GM12874 (cell line): ENCODE data around the gene RHCE.

Experiments used
- CTCF ChIP-seq: IDR thresholded peaks from 2 replicates; pipeline ENCODE4 v1.5.1; 2011; ENCODE audit warnings: low read depth, mild to moderate bottlenecking, control low read depth, low read length, moderate library complexity; ENCODE audit not compliant: insufficient read depth

Gene RHCE

GRCh38 chr1:25458541-25459298, 38.1 kb upstream of the RHCE start:
- TF ChIP-seq CTCF, result no peak

- no peak for TF ChIP-seq CTCF
Observed at GRCh38 chr1:25456502-25456901, 35.9 kb upstream of the RHCE start.

GRCh38 chr1:25451908-25452307, 31.3 kb upstream of the RHCE start:
- TF ChIP-seq CTCF, result no peak

GRCh38 chr1:25450891-25451290, 30.3 kb upstream of the RHCE start:
- no peak for TF ChIP-seq CTCF

GRCh38 chr1:25447547-25447946, 26.9 kb upstream of the RHCE start:
- TF ChIP-seq CTCF, result no peak

GRCh38 chr1:25445993-25446538, 25.4 kb upstream of the RHCE start:
- TF ChIP-seq CTCF, result no peak

GRCh38 chr1:25443030-25443699, 22.5 kb upstream of the RHCE start:
- TF ChIP-seq CTCF, result no peak
